SK-N-SH (cell line): ENCODE measurements around the gene CIDEA. TPM values are rescaled to one million over a fixed set of nuclear protein-coding genes. Genes with fewer than 3 reads are reported as not detected.

Experiments used
- CTCF ChIA-PET: fragments of 300-600, 350-600 bp; formaldehyde crosslinking; extraction: SDS; loops from one replicate; lab custom pipeline; 2021; lab: Yijun Ruan, JAX
- POLR2A ChIA-PET: fragments of 350-600 bp; sonication (Branson Sonifier 250); formaldehyde crosslinking; extraction: SDS; loops from one replicate; lab custom pipeline; 2020; ENCODE audit warnings: antibody characterized with exemption, inconsistent platforms; lab: Yijun Ruan, JAX
- DNase-seq: peaks from one replicate; pipeline ENCODE4 v3.0.0; 2012
- H2AFZ ChIP-seq: fragments of 200-600 bp; sonication (generic); 2 replicates; pipeline ENCODE4 v1.8.1; 2016; ENCODE audit warnings: antibody characterized with exemption, mild to moderate bottlenecking, low read depth
- H3F3A ChIP-seq: fragments of 200-600 bp; sonication (generic); replicated peaks from 2 replicates; pipeline ENCODE3; 2016; ENCODE audit warnings: antibody characterized with exemption, mild to moderate bottlenecking; ENCODE audit not compliant: insufficient read depth
- H3K27ac ChIP-seq, 2 experiments: fragments of 200-500 bp in 1 of 2; fragments of 200-600 bp in 1 of 2; sonication (Bioruptor generic) in 1 of 2; sonication (generic), shearing (Covaris generic) in 1 of 2; 2 replicates each; pipeline versions ENCODE4 v1.5.1 to v1.6.1; 2014 to 2016; ENCODE audit warnings: low read depth in 2 of 2, inconsistent platforms in 1 of 2, low read length in 1 of 2, mild to moderate bottlenecking in 1 of 2, mixed read lengths in 1 of 2
- H3K27me3 ChIP-seq: fragments of 200-600 bp; sonication (generic), shearing (Covaris generic); 2 replicates; pipeline ENCODE4 v1.6.1; 2016; ENCODE audit warnings: mixed run types; ENCODE audit not compliant: insufficient read depth
- H3K36me3 ChIP-seq, 2 experiments: fragments of 200-500 bp in 1 of 2; fragments of 200-600 bp in 1 of 2; sonication (Bioruptor generic) in 1 of 2; sonication (generic) in 1 of 2; replicated peaks in 1 of 2; 2 replicates each; pipeline versions ENCODE3 to v1.5.1; 2014 to 2016; ENCODE audit warnings: low read length in 1 of 2, mild to moderate bottlenecking in 1 of 2; ENCODE audit not compliant: insufficient read depth in 2 of 2, control insufficient read depth in 1 of 2
- H3K4me1 ChIP-seq, 2 experiments: fragments of 200-500 bp in 1 of 2; fragments of 200-600 bp in 1 of 2; sonication (Bioruptor generic) in 1 of 2; sonication (generic), shearing (Covaris generic) in 1 of 2; 2 replicates each; pipeline versions ENCODE4 v1.5.1 to v1.6.1; 2014 to 2016; ENCODE audit warnings: low read depth in 1 of 2, low read length in 1 of 2, mixed run types in 1 of 2; ENCODE audit not compliant: insufficient read depth in 2 of 2, control insufficient read depth in 1 of 2
- H3K4me2 ChIP-seq: fragments of 200-600 bp; sonication (generic), shearing (Covaris generic); 2 replicates; pipeline ENCODE4 v1.6.1; 2017; ENCODE audit warnings: mixed run types
- H3K4me3 ChIP-seq, 2 experiments: fragments of 200-500 bp in 1 of 2; fragments of 200-600 bp in 1 of 2; sonication (Bioruptor generic) in 1 of 2; sonication (generic), shearing (Covaris generic) in 1 of 2; 2 replicates each; pipeline versions ENCODE4 v1.5.1 to v1.8.1; 2014 to 2016; ENCODE audit warnings: low read depth in 2 of 2, inconsistent platforms in 1 of 2, low read length in 1 of 2, mild to moderate bottlenecking in 1 of 2, mixed read lengths in 1 of 2, moderate library complexity in 1 of 2
- H3K79me2 ChIP-seq: fragments of 200-600 bp; sonication (generic); 2 replicates; pipeline ENCODE4 v1.8.1; 2017; ENCODE audit warnings: mild to moderate bottlenecking; ENCODE audit not compliant: insufficient read depth
- H3K9ac ChIP-seq: fragments of 200-600 bp; sonication (generic); 2 replicates; pipeline ENCODE4 v1.6.1; 2017; ENCODE audit warnings: mixed run types
- H3K9me2 ChIP-seq: fragments of 200-600 bp; sonication (generic); 2 replicates; pipeline ENCODE4 v1.6.1; 2017; ENCODE audit warnings: mixed run types
- H3K9me3 ChIP-seq: fragments of 200-600 bp; sonication (generic); 2 replicates; pipeline ENCODE4 v1.6.1; 2017; ENCODE audit warnings: mixed run types, mild to moderate bottlenecking, moderate library complexity
- H4K20me1 ChIP-seq: fragments of 200-600 bp; sonication (generic); 2 replicates; pipeline ENCODE4 v1.6.1; 2017; ENCODE audit warnings: mild to moderate bottlenecking, mixed run types; ENCODE audit not compliant: insufficient read depth
- CHD2 ChIP-seq: fragments of 150-350 bp; IDR thresholded peaks from 2 replicates; pipeline ENCODE4 v1.6.1; 2018; ENCODE audit warnings: low read length; ENCODE audit not compliant: partially characterized antibody
- ELF1 ChIP-seq: IDR thresholded peaks from 2 replicates; pipeline ENCODE4 v1.4.0; 2012
- EP300 ChIP-seq, 2 experiments: IDR thresholded peaks; 2 replicates each; pipeline versions ENCODE4 v1.4.0 to v1.6.1; 2012; ENCODE audit warnings: borderline replicate concordance in 1 of 2, low read depth in 1 of 2, low read length in 1 of 2
- FOSL2 ChIP-seq: IDR thresholded peaks from 2 replicates; pipeline ENCODE4 v1.4.0; 2012; ENCODE audit warnings: low read depth, mild to moderate bottlenecking, moderate library complexity, borderline replicate concordance
- IRF3 ChIP-seq: fragments of 150-350 bp; IDR thresholded peaks from 2 replicates; pipeline ENCODE4 v1.6.1; 2016; ENCODE audit warnings: mild to moderate bottlenecking, low read depth, low read length
- REST ChIP-seq: IDR thresholded peaks from 2 replicates; pipeline ENCODE4 v1.6.1; 2012; ENCODE audit warnings: mild to moderate bottlenecking, low read depth, low read length, moderate library complexity
- TAF1 ChIP-seq: IDR thresholded peaks from 2 replicates; pipeline ENCODE4 v1.6.1; 2012; ENCODE audit warnings: low read depth, mild to moderate bottlenecking, low read length, moderate library complexity, borderline replicate concordance
- WGBS: methylation state at CpG from one replicate; pipeline ENCODE4 v1.1.6; 2017; ENCODE audit warnings: low lambda C conversion rate; 5-methylcytosine and 5-hydroxymethylcytosine counted together
- polyA plus RNA-seq, 3 experiments: library from polyadenylated mRNA; depleted of rRNA; stranded (reverse); fragments of >200 nt; gene quantifications; 2 replicates each; pipeline ENCODE4 v1.2.3, GENCODE V29; 2012

Gene CIDEA
- polyA plus RNA-seq, 1 of the 3 experiments (the other 2 are of a cell fraction): not detected

- Histone ChIP-seq H3K27ac (no peak overlapping the region), H3K27me3 (peaks cover 93% of the 10 kb centered on the region), H3K4me1 (no peaks in the 10 kb centered on the region; a peak in 1 of 4 replicates), H3K4me2 (no peak overlapping the region), H3K9me2 (no peaks in the 10 kb centered on the region), H3K9ac (no peak overlapping the region), H3K4me3 (no peak overlapping the region), H3F3A (no peaks in the 10 kb centered on the region), H3K9me3 (no peaks in the 10 kb centered on the region)
- CTCF ChIA-PET: interaction anchor here (1.0 to 4.4 kb wide), 4 partner anchors 9 to 195 kb away, joined by 3 to 16 read pairs (median 8); no protein-coding TSS in a partner anchor
- DNase-seq: no peak
- 34% methylated on average over 4 of the region's 6 CpGs for WGBS
- POLR2A ChIA-PET: no interaction called here
- no peak for TF ChIP-seq TAF1
- TF ChIP-seq, all 33 proteins: peak for 0
- H3K79me2 ChIP-seq: no peaks in the 10 kb centered on the region
- no peaks in the 10 kb centered on the region for H3K36me3 ChIP-seq
- H2AFZ ChIP-seq: no peak overlapping the region
- no peaks in the 10 kb centered on the region for H4K20me1 ChIP-seq
These were observed 2.8 kb downstream of the CIDEA start for GRCh38 chr18:12256951-12257350.

- CTCF ChIA-PET: interaction anchor here (1.0 kb wide), 2 partner anchors 14 to 196 kb away, joined by 3 read pairs; no protein-coding TSS in a partner anchor
- WGBS: 70% methylated on average over 21 of the region's 21 CpGs
- H3K4me1 ChIP-seq: no peaks in the 10 kb centered on the region; a peak in 1 of 4 replicates
These were observed 4.0 kb downstream of the CIDEA start for GRCh38 chr18:12257996-12258718.

More at GRCh38 chr18:12257996-12258718, 4.0 kb downstream of the CIDEA start:
- Histone ChIP-seq H3K79me2 (no peaks in the 10 kb centered on the region), H3K9me2 (no peaks in the 10 kb centered on the region), H3F3A (no peaks in the 10 kb centered on the region), H4K20me1 (no peaks in the 10 kb centered on the region)
- POLR2A ChIA-PET: no interaction called here
- TF ChIP-seq FOSL2 (no peak), IRF3 (no peak), EP300 (IDR thresholded peaks at IDR 0.05; ENCODE audit: borderline replicate concordance in 1 of 2, low read depth in 1 of 2, low read length in 1 of 2) (no peak), ELF1 (no peak), REST (no peak), CHD2 (no peak)
- TF ChIP-seq, all 33 proteins: peak for 0
- no peaks in the 10 kb centered on the region for H3K36me3 ChIP-seq
- H3K4me3 ChIP-seq: no peak overlapping the region
- H3K9me3 ChIP-seq: no peaks in the 10 kb centered on the region
- peaks cover 91% of the 10 kb centered on the region for H3K27me3 ChIP-seq
- no peak for DNase-seq
- no peak overlapping the region for H3K27ac ChIP-seq
- no peak overlapping the region for H3K4me2 ChIP-seq
- H2AFZ ChIP-seq: no peak overlapping the region
- H3K9ac ChIP-seq: no peak overlapping the region
